GM19328 (cell line): Measurements from ENCODE around the gene LILRB2.
"Not testable (repeated sequence)": the region's sequence is repeated elsewhere in the genome, so short reads cannot be mapped to it uniquely, and the experiment has no call there.

ENCODE experiments used
- ATAC-seq: cut with Tn5 transposase; IDR thresholded peaks from one replicate; pipeline ENCODE4 v1.9.1; 2021; ENCODE audit warnings: mild to moderate bottlenecking, moderate library complexity; ENCODE audit not compliant: unreplicated experiment

The LILRB2 gene

GRCh38 chr19:54281007-54281728 lies at the start of gene LILRB2:
Gene LILRB2, minus strand, starts transcription at chr19:54281110. Its CDS starts 614 bp downstream, at chr19:54280496.
- no peak for ATAC-seq

- ATAC-seq: no peak
Observed at GRCh38 chr19:54329476-54330165, 48.7 kb upstream of the LILRB2 start.

DNA sequence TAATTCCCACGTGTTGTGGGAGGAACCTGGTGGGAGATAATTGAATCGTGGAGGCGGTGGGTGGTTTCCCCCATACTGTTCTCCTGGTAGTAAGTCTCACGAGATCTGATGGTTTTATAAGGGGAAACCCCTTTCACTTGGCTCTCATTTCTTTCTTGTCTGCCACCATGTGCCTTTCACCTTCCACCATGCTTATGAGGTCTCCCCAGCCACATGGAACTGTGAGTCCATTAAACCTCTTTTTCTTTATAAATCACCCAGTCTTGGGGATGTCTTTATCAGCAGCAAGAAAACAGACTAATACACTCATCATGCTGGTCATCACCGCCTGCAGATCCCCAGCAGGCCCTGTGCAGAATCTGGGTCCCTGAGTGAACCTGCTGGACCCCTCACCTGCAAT lies 47.9 kb upstream of the LILRB2 start:
- not testable (repeated sequence) for ATAC-seq

- no peak for ATAC-seq
Observed at GRCh38 chr19:54325631-54326030, 44.7 kb upstream of the LILRB2 start.

GRCh38 chr19:54325194-54325621 lies 44.3 kb upstream of the LILRB2 start:
- no peak for ATAC-seq

- ATAC-seq: no peak
Observed at GRCh38 chr19:54324071-54324470, 43.2 kb upstream of the LILRB2 start.

- not testable (repeated sequence) for ATAC-seq
Observed at GRCh38 chr19:54322934-54323333, 42.0 kb upstream of the LILRB2 start.

GRCh38 chr19:54322295-54322694 lies 41.4 kb upstream of the LILRB2 start:
- not testable (repeated sequence) for ATAC-seq

DNA sequence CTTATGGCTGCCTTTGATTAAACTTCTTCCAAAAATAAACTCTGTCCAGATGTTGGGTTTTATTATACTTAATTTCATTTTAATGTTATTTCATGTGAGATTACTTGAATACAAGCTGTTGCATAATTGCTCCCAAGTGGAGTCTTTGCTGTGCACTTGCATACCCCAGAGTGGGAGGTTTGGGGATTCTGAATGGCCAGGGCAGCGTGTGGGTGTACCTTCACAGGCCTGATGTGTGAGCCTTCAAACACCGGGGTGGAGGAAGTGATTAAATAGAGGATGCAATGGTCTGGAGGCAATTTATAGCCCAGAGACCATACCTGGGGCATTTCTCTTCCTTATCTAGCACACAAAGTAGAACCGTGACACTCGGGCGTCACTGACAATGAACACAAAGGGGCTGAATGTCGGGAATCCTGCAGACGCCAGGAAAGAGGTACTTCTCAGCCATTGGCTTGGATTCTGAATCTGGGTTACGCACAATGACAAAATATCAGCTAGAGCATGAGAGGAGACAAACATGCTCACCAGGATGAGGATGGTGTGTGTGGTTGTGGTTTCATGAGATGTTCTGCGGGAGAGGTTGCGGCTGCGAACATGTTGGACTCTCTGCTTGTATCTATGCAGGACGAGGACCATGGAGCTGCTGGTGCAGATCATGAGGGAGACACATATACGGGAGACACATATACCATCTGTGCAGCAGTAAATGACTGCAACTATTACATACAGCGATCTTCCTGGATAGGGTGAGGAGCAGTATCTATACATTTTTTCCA lies 39.2 kb upstream of the LILRB2 start:
- no peak for ATAC-seq

DNA sequence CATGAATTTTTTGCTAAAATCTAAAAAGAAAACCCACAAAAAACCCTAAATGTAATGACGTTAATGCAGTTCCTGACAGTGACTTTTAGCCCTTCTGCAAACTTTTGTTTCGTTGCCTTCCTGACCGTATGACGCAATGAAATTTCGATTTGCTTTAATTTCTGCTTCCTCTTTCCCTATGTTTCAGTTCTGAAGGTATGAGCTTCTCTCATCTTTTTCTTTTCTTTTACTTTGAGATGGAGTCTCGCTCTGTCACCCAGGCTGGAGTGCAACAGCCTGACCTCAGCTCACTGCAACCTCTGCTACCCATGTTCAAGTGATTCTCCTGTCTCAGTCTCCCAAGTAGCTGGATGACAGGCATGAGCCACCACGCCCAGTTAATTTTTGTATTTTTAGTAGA lies 38.1 kb upstream of the LILRB2 start:
- ATAC-seq: no peak

DNA sequence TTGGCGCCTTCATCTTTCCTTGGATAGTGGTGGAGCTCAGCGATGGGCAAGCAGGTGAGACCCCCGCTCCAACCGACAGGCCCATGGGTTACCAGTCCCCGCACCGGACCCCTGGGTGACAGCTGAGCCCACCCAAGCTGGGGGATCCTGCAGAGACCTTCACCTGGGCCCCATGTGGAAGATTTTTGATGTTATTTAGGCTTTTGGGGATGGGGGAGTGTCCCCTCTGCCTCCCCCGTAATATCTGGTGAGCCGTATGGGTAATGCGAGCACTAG lies 37.0 kb upstream of the LILRB2 start:
- ATAC-seq: no peak

GRCh38 chr19:54317108-54317964 lies 36.4 kb upstream of the LILRB2 start:
- ATAC-seq: no peak

GRCh38 chr19:54316746-54317107 lies 35.8 kb upstream of the LILRB2 start:
- ATAC-seq: no peak

GRCh38 chr19:54315956-54316355 lies 35.0 kb upstream of the LILRB2 start:
- ATAC-seq: no peak

DNA sequence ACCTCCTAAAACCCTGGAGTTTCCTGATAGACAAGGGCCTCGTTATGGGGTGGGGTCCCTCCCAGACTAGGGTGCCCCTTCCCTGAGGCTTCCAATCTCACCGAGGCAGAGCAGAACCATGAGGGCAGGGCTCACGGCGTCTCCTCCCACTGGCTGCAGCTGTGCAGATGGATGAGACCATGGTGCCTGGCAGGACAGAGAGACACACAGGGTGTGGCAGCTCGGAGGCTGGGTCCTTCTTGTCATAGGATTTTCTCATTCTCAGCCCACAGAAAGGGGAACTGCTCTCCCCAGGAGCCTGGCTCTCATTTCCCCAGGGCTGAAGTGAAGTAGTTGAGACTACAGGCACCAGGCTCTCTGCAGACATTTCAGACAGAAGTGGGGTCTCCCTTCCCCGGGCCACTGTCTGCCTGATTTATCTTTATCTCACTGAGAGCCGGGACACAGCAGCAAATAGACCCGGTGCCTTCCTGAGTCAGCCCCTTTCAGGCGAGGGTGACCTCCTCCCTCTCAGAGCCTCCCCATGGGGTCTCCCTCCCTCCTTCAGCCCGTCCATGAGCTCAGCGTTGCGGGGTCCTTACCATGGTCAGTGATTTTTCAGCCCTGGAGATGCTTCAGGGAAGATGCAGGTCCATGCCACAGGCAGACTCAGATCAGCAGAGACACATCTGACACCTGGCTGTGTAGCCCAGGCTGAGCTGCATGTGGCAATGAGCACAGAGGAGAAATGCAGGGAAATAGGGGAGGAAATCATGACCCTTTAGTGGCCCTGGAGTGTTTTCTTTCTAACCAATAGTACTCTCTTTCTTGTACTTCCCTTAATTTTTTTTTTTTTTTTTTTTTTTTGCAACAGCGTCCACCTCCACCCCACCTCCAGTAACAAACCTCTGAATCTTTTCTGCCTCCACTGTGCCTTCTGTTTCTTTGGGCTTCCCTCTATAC lies 31.8 kb upstream of the LILRB2 start, which contains the start of gene LILRA5:
LILRA5 (minus strand) TSS at position 731 of the 942 bp plus-strand sequence; CDS start at position 584, 147 bp downstream.
- no peak for ATAC-seq

DNA sequence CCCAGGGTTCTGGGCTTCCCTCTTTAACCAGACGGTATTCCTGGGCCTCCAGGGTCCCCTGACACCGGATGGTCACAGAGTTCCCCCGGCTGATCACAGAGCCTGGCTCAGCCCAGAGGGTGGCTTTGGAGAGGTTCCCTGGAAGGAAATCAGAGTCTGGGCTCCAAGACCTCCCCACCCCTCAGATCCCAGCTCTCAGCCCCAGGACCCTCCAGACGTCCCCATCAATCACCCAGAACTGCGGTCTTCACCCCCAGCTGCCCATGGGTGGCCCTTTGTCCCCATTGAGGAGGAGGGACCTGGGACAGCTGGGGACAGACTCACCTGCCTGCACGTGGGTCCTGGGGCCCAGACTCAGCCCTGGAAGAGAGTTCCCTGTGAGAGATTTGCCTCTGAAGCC lies 31.1 kb upstream of the LILRB2 start:
- ATAC-seq: no peak

GRCh38 chr19:54311486-54311885 lies 30.6 kb upstream of the LILRB2 start:
- no peak for ATAC-seq

- ATAC-seq: no peak
Observed at GRCh38 chr19:54310543-54310942, 29.6 kb upstream of the LILRB2 start.

GRCh38 chr19:54309811-54310210 lies 28.9 kb upstream of the LILRB2 start:
- no peak for ATAC-seq
